OCI-LY3 (cell line): ENCODE results near the gene ZSCAN20.

Experiments
- H2AFZ ChIP-seq: fragments of 200-600, 300-600 bp; shearing (Covaris generic); 2 replicates; pipeline ENCODE4 v1.6.0; 2014; ENCODE audit warnings: antibody characterized with exemption, low read depth, low read length
- H3K27ac ChIP-seq: fragments of 200-600, 300-600 bp; sonication (generic); 2 replicates; pipeline ENCODE4 v1.5.1; 2014; ENCODE audit warnings: mild to moderate bottlenecking, low read length, moderate library complexity, mixed read lengths
- H3K27me3 ChIP-seq: fragments of 200-600, 300-600 bp; sonication (generic); 2 replicates; pipeline ENCODE4 v1.6.1; 2014; ENCODE audit warnings: low read depth, low read length, mixed read lengths
- H3K36me3 ChIP-seq: fragments of 200-600, 300-600 bp; sonication (generic); replicated peaks from 2 replicates; pipeline ENCODE3; 2014; ENCODE audit warnings: low read depth, low read length, mixed read lengths
- H3K4me1 ChIP-seq: fragments of 300-600, 200-600 bp; sonication (generic); 2 replicates; pipeline ENCODE4 v1.6.1; 2014; ENCODE audit warnings: low read length, mixed read lengths
- H3K4me2 ChIP-seq: fragments of 200-600, 300-600 bp; sonication (generic); 2 replicates; pipeline ENCODE4 v1.6.1; 2014; ENCODE audit warnings: low read length, mixed read lengths
- H3K4me3 ChIP-seq: fragments of 300-600, 200-600 bp; sonication (generic); 2 replicates; pipeline ENCODE4 v1.5.1; 2014; ENCODE audit warnings: antibody characterized with exemption, mild to moderate bottlenecking, low read length, moderate library complexity
- H3K79me2 ChIP-seq: fragments of 300-600, 200-600 bp; shearing (Covaris generic); 2 replicates; pipeline ENCODE4 v1.6.1; 2014; ENCODE audit warnings: mild to moderate bottlenecking, low read length, mixed read lengths
- H3K9ac ChIP-seq: fragments of 300-600, 200-600 bp; shearing (Covaris generic); 2 replicates; pipeline ENCODE4 v1.6.0; 2014; ENCODE audit warnings: mild to moderate bottlenecking, low read length, moderate library complexity
- H3K9me3 ChIP-seq: fragments of 200-600, 300-600 bp; shearing (Covaris generic); 2 replicates; pipeline ENCODE4 v1.6.1; 2014; ENCODE audit warnings: low read length, mixed read lengths; ENCODE audit not compliant: insufficient read depth
- H4K20me1 ChIP-seq: fragments of 200-600, 300-600 bp; sonication (generic); 2 replicates; pipeline ENCODE4 v1.6.1; 2016; ENCODE audit warnings: low read length, mixed read lengths; ENCODE audit not compliant: insufficient read depth
- EZH2phosphoT487 ChIP-seq: fragments of 200-600 bp; shearing (Covaris generic); IDR thresholded peaks from 2 replicates; pipeline ENCODE4 v1.6.1; 2018; ENCODE audit warnings: antibody characterized with exemption, mixed run types, low read depth
- TF ChIP-seq, protein P1 (sequence below): fragments of 200-600, 300-600 bp; sonication (generic); IDR thresholded peaks from 2 replicates; pipeline ENCODE4 v1.5.1; 2014; ENCODE audit warnings: antibody characterized with exemption, low read length, low read depth

The ZSCAN20 gene

DNA sequence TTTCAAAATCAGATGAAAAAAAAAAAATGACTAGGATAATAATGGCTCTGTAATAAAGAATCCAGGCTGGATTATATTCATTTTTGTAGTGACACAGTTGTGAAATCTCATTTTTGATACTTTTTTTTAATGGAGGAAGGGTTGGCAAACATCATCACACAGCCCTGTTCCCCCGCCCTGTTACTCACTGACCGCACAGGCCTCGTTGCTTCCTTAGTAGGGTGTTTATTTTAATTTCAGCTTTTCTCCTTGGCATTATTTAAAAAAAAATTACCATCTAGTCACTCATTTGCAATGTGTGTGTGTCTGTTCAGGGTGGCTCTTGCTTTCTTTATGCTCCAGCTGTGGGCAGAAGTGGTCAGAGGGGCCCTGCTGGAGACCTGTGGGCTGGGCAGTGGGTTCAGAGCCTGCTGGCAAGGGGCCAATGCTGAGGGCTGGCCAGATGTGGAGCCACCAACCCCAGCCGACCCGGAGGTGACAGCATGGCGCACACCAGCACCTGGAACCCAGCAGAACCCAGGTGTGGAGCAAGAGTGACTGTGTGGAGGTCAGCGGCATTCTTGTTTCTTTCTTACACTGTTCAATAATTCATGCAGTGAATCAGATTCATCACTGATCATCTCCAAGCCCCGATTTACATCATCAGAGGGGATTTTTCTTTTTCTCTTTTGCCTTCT, 44.6 kb downstream of the ZSCAN20 start:
- Histone ChIP-seq H3K27ac (no peak overlapping the region), H3K4me3 (no peak overlapping the region), H3K27me3 (no peaks in the 10 kb centered on the region), H3K4me2 (no peak overlapping the region), H3K36me3 (no peaks in the 10 kb centered on the region), H4K20me1 (no peaks in the 10 kb centered on the region), H3K4me1 (no peaks in the 10 kb centered on the region), H3K9ac (no peak overlapping the region), H2AFZ (no peak overlapping the region), H3K79me2 (no peaks in the 10 kb centered on the region), H3K9me3 (no peaks in the 10 kb centered on the region)
- TF ChIP-seq, protein P1, sequence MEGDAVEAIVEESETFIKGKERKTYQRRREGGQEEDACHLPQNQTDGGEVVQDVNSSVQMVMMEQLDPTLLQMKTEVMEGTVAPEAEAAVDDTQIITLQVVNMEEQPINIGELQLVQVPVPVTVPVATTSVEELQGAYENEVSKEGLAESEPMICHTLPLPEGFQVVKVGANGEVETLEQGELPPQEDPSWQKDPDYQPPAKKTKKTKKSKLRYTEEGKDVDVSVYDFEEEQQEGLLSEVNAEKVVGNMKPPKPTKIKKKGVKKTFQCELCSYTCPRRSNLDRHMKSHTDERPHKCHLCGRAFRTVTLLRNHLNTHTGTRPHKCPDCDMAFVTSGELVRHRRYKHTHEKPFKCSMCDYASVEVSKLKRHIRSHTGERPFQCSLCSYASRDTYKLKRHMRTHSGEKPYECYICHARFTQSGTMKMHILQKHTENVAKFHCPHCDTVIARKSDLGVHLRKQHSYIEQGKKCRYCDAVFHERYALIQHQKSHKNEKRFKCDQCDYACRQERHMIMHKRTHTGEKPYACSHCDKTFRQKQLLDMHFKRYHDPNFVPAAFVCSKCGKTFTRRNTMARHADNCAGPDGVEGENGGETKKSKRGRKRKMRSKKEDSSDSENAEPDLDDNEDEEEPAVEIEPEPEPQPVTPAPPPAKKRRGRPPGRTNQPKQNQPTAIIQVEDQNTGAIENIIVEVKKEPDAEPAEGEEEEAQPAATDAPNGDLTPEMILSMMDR: no peak
- no peak for TF ChIP-seq EZH2phosphoT487

DNA sequence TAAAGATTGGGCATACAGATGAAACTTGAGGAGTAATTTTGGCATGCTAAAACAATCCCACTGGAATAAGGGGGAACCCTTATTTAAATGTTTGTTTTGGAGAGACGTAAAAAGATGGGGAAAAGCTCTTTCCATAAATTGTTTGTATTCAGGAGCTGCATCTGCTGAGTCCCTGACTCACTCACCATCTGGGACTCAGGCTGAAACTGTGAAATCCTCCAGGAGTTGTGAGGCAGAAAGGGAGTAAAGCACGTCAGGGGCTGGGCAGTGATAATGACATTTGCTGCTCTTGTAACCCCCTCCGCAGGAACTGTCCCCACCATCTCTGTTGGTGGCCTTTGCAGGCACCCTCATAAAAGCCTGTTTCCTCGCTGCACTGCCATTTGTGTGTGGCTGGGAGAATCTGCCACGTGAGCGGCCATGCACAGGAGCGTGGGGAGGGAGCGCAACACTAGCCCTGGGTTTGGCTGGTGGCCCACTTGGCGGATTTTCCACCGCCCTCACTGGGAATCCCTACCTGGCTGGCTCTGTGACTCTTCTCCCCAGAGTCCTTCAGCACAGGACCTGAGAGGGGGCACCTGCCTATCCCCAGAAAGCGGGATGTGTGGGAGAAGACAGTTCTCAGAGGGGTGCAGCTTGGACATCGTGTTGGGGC, 45.3 kb downstream of the ZSCAN20 start:
- Histone ChIP-seq H3K4me3 (no peak overlapping the region), H3K4me1 (no peaks in the 10 kb centered on the region), H3K27ac (no peak overlapping the region), H3K27me3 (no peaks in the 10 kb centered on the region), H3K36me3 (no peaks in the 10 kb centered on the region), H2AFZ (no peak overlapping the region), H3K4me2 (no peak overlapping the region), H4K20me1 (no peaks in the 10 kb centered on the region), H3K79me2 (no peaks in the 10 kb centered on the region), H3K9me3 (no peaks in the 10 kb centered on the region), H3K9ac (no peak overlapping the region)
- TF ChIP-seq, protein P1: no peak
- no peak for TF ChIP-seq EZH2phosphoT487

DNA sequence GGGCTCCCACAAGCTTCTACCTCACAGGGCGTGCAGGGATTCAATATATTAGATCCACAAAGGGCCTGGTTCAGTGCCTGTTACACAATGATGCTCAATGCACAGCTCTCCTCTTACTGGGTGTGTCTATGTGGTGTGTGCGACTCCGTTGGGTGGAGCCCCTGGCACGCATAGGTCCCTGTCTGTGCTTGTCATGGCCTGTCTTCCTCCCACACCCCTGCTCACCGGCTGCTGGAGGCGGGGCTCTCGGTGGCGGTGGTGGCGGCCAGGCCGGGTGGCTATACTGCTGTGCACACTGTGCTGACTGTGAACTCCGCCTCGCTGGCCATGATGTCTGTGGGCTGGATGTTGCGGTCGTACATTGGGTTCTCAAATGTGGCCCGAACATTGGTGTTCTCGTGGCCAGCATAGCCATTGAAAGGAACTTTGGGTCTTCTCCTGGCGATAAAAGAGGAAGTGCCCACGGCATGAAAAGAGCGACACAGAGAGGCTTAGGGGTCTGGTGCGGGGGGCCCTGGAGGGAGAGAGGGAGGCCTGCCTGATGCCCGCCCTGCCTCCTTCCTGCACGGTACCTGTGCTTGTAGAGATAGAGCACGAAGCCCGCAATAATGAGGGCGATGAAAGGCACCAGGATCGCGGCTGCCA, 46.9 kb downstream of the ZSCAN20 start:
- TF ChIP-seq, protein P1: no peak
- no peak for TF ChIP-seq EZH2phosphoT487
- Histone ChIP-seq H3K9me3 (no peaks in the 10 kb centered on the region), H3K27ac (no peak overlapping the region), H4K20me1 (no peaks in the 10 kb centered on the region), H2AFZ (no peak overlapping the region), H3K36me3 (no peaks in the 10 kb centered on the region), H3K4me3 (no peak overlapping the region), H3K4me2 (no peak overlapping the region), H3K79me2 (no peaks in the 10 kb centered on the region), H3K4me1 (no peaks in the 10 kb centered on the region), H3K27me3 (0 out of 2 replicates have a peak, but pooled peaks cover 2% of the 10 kb centered on the region), H3K9ac (no peak overlapping the region)

DNA sequence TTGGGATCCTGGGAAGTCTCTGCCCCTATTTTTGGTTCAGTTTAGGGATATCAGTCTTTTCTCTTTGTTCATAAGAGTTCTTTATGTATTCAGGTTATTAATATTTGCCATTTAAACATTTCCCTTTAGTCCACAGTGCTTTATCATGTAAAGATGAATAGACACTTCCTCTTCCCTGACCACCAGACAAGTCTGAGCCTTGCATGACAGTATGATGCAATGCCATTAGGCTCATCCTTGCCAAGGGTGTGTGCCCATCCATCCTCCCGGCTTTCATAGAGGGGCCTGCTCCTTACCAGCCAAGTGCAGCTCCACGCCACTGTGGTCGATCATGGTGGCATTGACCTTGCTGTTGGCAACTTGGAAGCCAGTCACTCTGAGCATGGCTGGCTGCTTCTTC, 52.1 kb downstream of the ZSCAN20 start:
- Histone ChIP-seq H3K79me2 (no peaks in the 10 kb centered on the region), H4K20me1 (no peaks in the 10 kb centered on the region), H3K4me2 (no peak overlapping the region), H3K27me3 (0 out of 2 replicates have a peak, but pooled peaks cover 2% of the 10 kb centered on the region), H3K9ac (no peak overlapping the region), H3K27ac (no peak overlapping the region), H2AFZ (no peak overlapping the region), H3K36me3 (no peaks in the 10 kb centered on the region), H3K9me3 (no peaks in the 10 kb centered on the region), H3K4me3 (no peak overlapping the region), H3K4me1 (no peaks in the 10 kb centered on the region)
- TF ChIP-seq, protein P1: no peak
- TF ChIP-seq EZH2phosphoT487: no peak
